HL-60 (cell line): ENCODE measurements around the gene UBASH3A.

Source experiments
- GABPA ChIP-seq: IDR thresholded peaks from 2 replicates; pipeline ENCODE4 v1.6.1; 2012; ENCODE audit warnings: low read depth
- POLR2AphosphoS5 ChIP-seq: IDR thresholded peaks from 2 replicates; pipeline ENCODE4 v1.6.1; 2012; ENCODE audit warnings: low read depth
- SPI1 ChIP-seq: IDR thresholded peaks from 2 replicates; pipeline ENCODE4 v1.6.1; 2012; ENCODE audit warnings: low read depth, mild to moderate bottlenecking, borderline replicate concordance
- TF ChIP-seq, protein P1 (sequence below): IDR thresholded peaks from one replicate; pipeline ENCODE4 v1.5.1; 2011; ENCODE audit warnings: low read length, control low read depth, inconsistent platforms; ENCODE audit not compliant: insufficient read depth
- TF ChIP-seq, protein P2 (sequence below): IDR thresholded peaks from 2 replicates; pipeline ENCODE4 v1.6.1; 2012; ENCODE audit warnings: low read depth; ENCODE audit not compliant: insufficient replicate concordance

DNA sequence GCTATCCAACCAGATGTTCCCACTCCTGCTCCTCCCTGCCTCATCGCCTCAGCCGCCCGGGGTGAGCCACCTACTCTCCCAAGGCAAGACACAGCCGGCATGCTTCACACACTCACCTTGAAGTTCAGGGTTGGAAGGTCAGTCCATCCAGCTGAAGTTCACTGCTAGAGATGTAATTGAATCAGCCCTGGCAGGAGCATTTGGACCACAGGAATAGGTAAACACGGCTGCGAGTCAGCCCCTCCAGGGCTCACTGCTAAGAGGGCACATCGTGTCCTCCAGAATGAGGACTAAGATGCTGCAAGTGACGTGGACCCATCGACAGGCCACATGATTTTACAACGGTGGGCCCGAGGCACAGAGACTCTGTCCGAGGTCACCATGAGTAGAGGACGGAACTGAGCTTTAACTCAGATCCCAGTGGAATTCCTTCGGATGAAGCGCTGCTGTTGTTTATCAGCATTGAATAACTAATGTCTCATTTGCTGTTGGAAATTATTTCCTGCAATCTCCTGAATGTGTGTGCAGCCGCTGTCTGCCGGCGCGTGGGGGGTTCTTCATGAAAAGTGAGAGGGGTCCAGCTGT lies 50.4 kb downstream of the UBASH3A start:
- TF ChIP-seq, protein P1, sequence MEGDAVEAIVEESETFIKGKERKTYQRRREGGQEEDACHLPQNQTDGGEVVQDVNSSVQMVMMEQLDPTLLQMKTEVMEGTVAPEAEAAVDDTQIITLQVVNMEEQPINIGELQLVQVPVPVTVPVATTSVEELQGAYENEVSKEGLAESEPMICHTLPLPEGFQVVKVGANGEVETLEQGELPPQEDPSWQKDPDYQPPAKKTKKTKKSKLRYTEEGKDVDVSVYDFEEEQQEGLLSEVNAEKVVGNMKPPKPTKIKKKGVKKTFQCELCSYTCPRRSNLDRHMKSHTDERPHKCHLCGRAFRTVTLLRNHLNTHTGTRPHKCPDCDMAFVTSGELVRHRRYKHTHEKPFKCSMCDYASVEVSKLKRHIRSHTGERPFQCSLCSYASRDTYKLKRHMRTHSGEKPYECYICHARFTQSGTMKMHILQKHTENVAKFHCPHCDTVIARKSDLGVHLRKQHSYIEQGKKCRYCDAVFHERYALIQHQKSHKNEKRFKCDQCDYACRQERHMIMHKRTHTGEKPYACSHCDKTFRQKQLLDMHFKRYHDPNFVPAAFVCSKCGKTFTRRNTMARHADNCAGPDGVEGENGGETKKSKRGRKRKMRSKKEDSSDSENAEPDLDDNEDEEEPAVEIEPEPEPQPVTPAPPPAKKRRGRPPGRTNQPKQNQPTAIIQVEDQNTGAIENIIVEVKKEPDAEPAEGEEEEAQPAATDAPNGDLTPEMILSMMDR = no peak
- TF ChIP-seq POLR2AphosphoS5 (no peak), GABPA (no peak), SPI1 (no peak)
- TF ChIP-seq, protein P2, sequence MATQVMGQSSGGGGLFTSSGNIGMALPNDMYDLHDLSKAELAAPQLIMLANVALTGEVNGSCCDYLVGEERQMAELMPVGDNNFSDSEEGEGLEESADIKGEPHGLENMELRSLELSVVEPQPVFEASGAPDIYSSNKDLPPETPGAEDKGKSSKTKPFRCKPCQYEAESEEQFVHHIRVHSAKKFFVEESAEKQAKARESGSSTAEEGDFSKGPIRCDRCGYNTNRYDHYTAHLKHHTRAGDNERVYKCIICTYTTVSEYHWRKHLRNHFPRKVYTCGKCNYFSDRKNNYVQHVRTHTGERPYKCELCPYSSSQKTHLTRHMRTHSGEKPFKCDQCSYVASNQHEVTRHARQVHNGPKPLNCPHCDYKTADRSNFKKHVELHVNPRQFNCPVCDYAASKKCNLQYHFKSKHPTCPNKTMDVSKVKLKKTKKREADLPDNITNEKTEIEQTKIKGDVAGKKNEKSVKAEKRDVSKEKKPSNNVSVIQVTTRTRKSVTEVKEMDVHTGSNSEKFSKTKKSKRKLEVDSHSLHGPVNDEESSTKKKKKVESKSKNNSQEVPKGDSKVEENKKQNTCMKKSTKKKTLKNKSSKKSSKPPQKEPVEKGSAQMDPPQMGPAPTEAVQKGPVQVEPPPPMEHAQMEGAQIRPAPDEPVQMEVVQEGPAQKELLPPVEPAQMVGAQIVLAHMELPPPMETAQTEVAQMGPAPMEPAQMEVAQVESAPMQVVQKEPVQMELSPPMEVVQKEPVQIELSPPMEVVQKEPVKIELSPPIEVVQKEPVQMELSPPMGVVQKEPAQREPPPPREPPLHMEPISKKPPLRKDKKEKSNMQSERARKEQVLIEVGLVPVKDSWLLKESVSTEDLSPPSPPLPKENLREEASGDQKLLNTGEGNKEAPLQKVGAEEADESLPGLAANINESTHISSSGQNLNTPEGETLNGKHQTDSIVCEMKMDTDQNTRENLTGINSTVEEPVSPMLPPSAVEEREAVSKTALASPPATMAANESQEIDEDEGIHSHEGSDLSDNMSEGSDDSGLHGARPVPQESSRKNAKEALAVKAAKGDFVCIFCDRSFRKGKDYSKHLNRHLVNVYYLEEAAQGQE = no peak
